Measurements from ENCODE around the gene FNDC3B. TPM values are rescaled to one million over a fixed set of nuclear protein-coding genes. Genes with fewer than 3 reads are reported as not detected.
"Not testable (repeated sequence)": the region's sequence is repeated elsewhere in the genome, so short reads cannot be mapped to it uniquely, and the experiment has no call there.

FNDC3B gene
- total RNA-seq, 1 experiment from 2014 or later = 173 TPM

- no peak for DNase-seq (ENCODE audit: low read depth, low spot score)
- Histone ChIP-seq H3K27ac (ENCODE audit: low read length) (no peak overlapping the region), H3K9me3 (ENCODE audit: control insufficient read depth, insufficient read depth, low read depth, low read length) (no peaks in the 10 kb centered on the region), H3K27me3 (ENCODE audit: control insufficient read depth, insufficient read depth, low read length) (no peaks in the 10 kb centered on the region), H3K4me1 (ENCODE audit: control insufficient read depth, insufficient read depth, low read length) (no peaks in the 10 kb centered on the region), H3K4me3 (ENCODE audit: low read depth in 2 of 2, low read length in 2 of 2) (no peak overlapping the region), H3K36me3 (ENCODE audit: control insufficient read depth, insufficient read depth, low read length) (peaks cover 15% of the 10 kb centered on the region; the same call in 1 of the 2 replicates)
- TF ChIP-seq, protein P1, sequence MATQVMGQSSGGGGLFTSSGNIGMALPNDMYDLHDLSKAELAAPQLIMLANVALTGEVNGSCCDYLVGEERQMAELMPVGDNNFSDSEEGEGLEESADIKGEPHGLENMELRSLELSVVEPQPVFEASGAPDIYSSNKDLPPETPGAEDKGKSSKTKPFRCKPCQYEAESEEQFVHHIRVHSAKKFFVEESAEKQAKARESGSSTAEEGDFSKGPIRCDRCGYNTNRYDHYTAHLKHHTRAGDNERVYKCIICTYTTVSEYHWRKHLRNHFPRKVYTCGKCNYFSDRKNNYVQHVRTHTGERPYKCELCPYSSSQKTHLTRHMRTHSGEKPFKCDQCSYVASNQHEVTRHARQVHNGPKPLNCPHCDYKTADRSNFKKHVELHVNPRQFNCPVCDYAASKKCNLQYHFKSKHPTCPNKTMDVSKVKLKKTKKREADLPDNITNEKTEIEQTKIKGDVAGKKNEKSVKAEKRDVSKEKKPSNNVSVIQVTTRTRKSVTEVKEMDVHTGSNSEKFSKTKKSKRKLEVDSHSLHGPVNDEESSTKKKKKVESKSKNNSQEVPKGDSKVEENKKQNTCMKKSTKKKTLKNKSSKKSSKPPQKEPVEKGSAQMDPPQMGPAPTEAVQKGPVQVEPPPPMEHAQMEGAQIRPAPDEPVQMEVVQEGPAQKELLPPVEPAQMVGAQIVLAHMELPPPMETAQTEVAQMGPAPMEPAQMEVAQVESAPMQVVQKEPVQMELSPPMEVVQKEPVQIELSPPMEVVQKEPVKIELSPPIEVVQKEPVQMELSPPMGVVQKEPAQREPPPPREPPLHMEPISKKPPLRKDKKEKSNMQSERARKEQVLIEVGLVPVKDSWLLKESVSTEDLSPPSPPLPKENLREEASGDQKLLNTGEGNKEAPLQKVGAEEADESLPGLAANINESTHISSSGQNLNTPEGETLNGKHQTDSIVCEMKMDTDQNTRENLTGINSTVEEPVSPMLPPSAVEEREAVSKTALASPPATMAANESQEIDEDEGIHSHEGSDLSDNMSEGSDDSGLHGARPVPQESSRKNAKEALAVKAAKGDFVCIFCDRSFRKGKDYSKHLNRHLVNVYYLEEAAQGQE (IDR thresholded peaks at IDR 0.05; ENCODE audit: insufficient read depth in 1 of 2, low read depth in 2 of 2, low read length in 1 of 2) = no peak
- TF ChIP-seq SIN3A (IDR thresholded peaks at IDR 0.05; ENCODE audit: borderline replicate concordance, insufficient read depth, low read depth, low read length) (no peak), TCF7L2 (IDR thresholded peaks at IDR 0.05; ENCODE audit: low read depth, low read length) (no peak), POLR2AphosphoS5 (IDR thresholded peaks at IDR 0.05; ENCODE audit: low read depth, low read length) (no peak), CTCF (IDR thresholded peaks at IDR 0.05) (no peak)
- ATAC-seq = no peak
- no TSS peak for BruUV-seq (replicated peaks)
- intact Hi-C loops (cut with micrococcal nuclease; ENCODE audit: unreplicated experiment) = no loop called here
- ChIA-PET POLR2A (no interaction called here), CTCF (no interaction called here)
- in situ Hi-C loops (cut with HindIII; ENCODE audit: low pct_unique_long_range_greater_than_20kb, low sequenced_read_pairs) = no loop called here
Observed at GRCh38 chr3:172254542-172254941, 215.2 kb downstream of the FNDC3B start.

GRCh38 chr3:172255321-172255720, 215.9 kb downstream of the FNDC3B start:
- H3K27ac ChIP-seq (ENCODE audit: low read length); in situ Hi-C loops (cut with HindIII; ENCODE audit: low pct_unique_long_range_greater_than_20kb, low sequenced_read_pairs); CTCF ChIA-PET; intact Hi-C loops (cut with micrococcal nuclease; ENCODE audit: unreplicated experiment); H3K9me3 ChIP-seq (ENCODE audit: control insufficient read depth, insufficient read depth, low read depth, low read length); H3K27me3 ChIP-seq (ENCODE audit: control insufficient read depth, insufficient read depth, low read length); DNase-seq (ENCODE audit: low read depth, low spot score); BruUV-seq (replicated peaks); H3K4me1 ChIP-seq (ENCODE audit: control insufficient read depth, insufficient read depth, low read length); H3K4me3 ChIP-seq (ENCODE audit: low read depth in 2 of 2, low read length in 2 of 2); ATAC-seq; POLR2A ChIA-PET: not testable (repeated sequence)
- H3K36me3 ChIP-seq (ENCODE audit: control insufficient read depth, insufficient read depth, low read length) = peaks cover 13% of the 10 kb centered on the region; the same call in 1 of the 2 replicates

GRCh38 chr3:172256101-172256734, 216.8 kb downstream of the FNDC3B start:
- in situ Hi-C loops (cut with HindIII; ENCODE audit: low pct_unique_long_range_greater_than_20kb, low sequenced_read_pairs) (no loop called here), intact Hi-C loops (cut with micrococcal nuclease; ENCODE audit: unreplicated experiment) (no loop called here)
- Histone ChIP-seq H3K27ac (ENCODE audit: low read length) (no peak overlapping the region), H3K4me3 (ENCODE audit: low read depth in 2 of 2, low read length in 2 of 2) (no peak overlapping the region), H3K9me3 (ENCODE audit: control insufficient read depth, insufficient read depth, low read depth, low read length) (no peaks in the 10 kb centered on the region), H3K27me3 (ENCODE audit: control insufficient read depth, insufficient read depth, low read length) (no peaks in the 10 kb centered on the region), H3K4me1 (ENCODE audit: control insufficient read depth, insufficient read depth, low read length) (no peaks in the 10 kb centered on the region), H3K36me3 (ENCODE audit: control insufficient read depth, insufficient read depth, low read length) (peaks cover 9% of the 10 kb centered on the region; the same call in 1 of the 2 replicates)
- ATAC-seq = no peak
- ChIA-PET CTCF (no interaction called here), POLR2A (no interaction called here)
- no peak for DNase-seq (ENCODE audit: low read depth, low spot score)
- no peak for TF ChIP-seq POLR2AphosphoS5 (IDR thresholded peaks at IDR 0.05; ENCODE audit: low read depth, low read length)
- TF ChIP-seq, protein P1 (IDR thresholded peaks at IDR 0.05; ENCODE audit: insufficient read depth in 1 of 2, low read depth in 2 of 2, low read length in 1 of 2) = no peak
- no peak for TF ChIP-seq TCF7L2 (IDR thresholded peaks at IDR 0.05; ENCODE audit: low read depth, low read length)
- TF ChIP-seq SIN3A (IDR thresholded peaks at IDR 0.05; ENCODE audit: borderline replicate concordance, insufficient read depth, low read depth, low read length) = no peak
- no peak for TF ChIP-seq CTCF (IDR thresholded peaks at IDR 0.05)
- BruUV-seq (replicated peaks) = no TSS peak
